Raji (cell line): ENCODE results near the gene DHRSX.

Source experiments
- POLR2A ChIP-seq: IDR thresholded peaks from 2 replicates; pipeline ENCODE4 v1.6.1; 2011; ENCODE audit warnings: low read depth, low read length, control low read depth; ENCODE audit not compliant: insufficient read depth

DHRSX gene

DNA sequence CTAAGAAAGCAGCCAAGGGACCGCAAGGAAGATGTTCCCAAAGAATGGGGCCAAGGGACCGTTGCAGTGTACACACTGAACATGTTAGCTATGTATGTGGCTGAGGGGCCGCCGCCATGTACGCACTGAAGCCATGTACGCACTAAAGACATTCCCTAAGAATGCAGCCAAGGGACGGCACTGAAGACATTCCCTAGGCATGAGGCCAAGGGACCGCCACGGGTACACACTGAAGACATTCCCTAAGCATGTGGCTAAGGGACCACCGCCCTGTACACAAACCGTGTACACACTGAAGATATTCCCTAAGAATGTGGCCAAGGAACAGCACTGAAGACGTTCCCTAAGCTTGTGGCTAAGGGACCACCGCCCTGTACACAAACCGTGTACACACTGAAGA lies 54.0 kb downstream of the DHRSX start:
- TF ChIP-seq POLR2A: no peak

DNA sequence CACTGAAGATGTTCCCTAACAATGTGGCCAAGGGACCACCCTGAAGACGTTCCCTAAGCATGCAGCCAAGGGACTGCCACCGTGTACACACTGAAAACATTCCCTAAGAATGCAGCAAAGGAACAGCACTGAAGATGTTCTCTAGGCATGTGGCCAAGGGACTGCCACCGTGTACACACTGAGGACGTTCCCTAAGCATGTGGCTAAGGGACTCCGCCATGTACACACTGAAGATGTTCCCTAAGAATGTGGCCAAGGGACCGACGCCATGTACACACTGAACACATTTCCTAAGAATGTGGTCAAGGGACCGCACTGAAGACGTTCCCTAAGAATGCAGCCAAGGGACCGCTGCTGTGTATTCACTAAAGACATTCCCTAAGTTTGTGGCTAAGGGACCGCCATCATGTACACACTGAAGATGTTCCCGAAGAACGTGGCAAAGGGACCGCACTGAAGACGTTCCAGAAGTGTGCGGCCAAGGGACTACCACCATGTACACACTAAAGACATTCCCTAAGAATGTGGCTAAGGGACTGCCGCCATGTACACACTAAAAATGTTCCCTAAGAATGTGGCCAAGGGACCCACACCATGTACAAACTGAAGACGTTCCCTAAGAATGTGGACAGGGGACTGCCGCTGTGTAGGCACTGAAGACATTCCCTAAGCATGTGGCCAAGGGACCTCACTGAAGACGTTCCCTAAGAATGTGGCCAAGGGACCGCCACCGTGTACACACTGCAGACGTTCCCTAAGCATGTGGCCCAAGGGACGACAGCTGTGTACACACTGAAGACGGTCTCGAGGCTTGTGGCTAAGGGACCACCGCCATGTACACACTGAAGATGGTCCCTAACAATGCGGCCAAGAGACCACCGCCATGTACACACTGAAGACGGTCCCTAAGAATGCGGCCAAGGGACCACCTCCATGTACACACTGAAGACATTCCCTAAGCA lies 54.8 kb downstream of the DHRSX start:
- TF ChIP-seq POLR2A: no peak

DNA sequence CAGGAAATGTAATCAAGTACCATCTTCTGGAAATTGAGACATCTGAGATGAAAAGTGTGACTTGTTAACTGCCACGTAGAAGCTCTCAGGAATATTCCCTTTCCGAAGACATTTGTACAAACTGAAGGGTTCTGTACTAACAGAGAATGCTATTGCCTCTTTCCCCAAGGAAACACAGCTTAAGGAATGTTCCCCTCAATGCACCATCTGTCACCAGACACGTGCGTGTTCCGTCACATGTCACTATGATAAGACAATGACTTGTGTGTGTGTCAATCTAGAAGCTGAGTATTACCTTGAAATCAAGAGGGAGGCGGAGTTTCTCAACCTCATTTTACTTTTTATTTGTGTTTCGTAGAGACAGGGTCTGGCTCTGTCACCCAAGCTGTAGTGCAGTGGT lies 58.1 kb downstream of the DHRSX start:
- TF ChIP-seq POLR2A: no peak

DNA sequence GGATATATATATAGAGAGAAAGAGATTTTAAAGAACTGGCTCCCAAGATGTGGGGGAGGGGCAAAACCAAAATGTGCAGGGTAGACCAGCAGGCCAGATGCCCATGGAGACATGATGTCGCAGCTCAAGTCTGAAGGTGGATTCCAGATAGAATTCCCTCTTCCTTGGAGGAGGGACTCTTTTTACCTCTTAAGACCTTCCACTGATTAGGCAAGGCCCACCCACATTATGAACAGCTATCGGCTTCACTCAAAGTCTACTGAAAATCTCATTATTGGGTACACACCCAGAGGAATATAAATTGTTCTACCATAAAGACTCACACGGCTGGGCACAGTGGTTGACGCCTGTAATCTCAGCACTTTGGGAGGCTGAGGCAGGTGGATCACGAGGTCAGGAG lies 59.3 kb downstream of the DHRSX start:
- TF ChIP-seq POLR2A: no peak

DNA sequence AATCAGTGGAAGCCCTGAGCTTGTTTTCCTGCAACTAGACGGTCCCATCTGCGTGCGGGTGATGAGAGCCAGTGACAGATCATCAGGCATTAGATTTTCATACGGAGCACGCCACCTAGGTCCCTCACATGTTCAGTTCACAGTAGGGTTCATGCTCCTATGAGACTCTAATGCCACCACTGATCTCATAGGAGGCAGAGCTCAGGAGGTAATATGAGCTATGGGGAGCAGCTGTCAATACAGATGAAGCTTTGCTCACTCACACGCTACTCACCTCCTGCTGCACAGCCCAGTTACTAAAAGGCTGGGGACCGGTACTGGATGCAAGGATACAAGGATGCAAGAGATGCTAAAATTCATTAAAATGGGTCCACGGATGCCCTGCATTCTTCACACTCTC lies 61.2 kb downstream of the DHRSX start:
- TF ChIP-seq POLR2A: no peak

DNA sequence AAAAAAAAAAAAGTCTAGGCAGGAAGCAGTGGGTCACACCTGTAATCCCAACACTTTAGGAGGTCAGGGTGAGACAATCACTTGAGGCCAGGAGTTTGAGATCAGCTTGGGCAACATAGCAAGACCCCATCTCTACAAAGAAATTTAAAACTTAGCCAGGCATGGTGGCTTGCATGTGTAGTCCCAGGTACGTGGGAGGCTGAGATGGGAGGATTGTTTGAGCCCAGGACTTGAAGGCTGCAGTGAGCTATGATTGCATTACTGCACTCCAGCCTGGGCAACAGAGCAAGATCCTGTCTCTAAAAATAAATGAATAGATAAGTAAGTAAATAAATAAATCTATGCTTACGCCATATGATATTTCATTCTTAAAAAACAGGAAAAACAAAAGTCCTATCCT lies 65.3 kb downstream of the DHRSX start:
- no peak for TF ChIP-seq POLR2A

DNA sequence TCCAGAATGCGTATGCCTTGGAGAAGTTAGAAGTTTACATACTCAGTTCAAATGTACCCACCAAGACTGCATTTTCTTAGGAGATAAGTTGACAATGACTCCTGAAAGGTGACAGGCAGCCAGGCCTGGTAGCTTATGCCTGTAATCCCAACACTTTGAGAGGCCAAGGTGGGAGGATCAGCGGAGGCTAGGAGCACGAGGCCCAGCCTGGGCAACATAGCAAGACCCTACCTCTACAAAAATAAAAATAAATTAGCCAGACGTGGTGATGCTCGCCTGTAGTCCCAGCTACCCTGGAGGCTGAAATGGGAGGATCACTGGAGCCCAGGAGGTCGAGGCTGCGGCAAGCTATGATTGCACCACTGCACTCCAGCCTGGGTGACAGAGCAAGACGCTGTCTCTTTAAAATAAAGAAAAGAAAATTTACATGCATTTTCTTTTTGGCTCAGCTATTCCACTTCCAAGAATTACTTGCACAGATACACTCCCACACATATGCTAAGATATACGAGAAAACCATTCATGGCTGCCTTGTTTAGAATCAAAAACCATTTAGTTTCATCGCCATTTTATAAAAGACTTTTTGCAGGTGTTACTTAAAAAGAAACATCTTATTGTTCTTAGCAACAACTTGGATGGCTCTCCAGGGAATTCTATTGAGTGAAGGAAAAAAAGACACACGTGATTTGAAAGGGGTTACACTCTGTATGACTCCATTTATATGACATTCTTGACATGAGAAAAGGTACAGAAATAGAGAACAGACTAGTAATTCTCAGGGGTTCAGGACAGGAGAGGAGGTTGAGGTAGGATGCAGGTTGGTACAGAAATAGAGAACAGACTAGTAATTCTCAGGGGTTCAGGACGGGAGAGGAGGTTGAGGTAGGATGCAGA lies 66.3 kb downstream of the DHRSX start:
- TF ChIP-seq POLR2A: no peak

DNA sequence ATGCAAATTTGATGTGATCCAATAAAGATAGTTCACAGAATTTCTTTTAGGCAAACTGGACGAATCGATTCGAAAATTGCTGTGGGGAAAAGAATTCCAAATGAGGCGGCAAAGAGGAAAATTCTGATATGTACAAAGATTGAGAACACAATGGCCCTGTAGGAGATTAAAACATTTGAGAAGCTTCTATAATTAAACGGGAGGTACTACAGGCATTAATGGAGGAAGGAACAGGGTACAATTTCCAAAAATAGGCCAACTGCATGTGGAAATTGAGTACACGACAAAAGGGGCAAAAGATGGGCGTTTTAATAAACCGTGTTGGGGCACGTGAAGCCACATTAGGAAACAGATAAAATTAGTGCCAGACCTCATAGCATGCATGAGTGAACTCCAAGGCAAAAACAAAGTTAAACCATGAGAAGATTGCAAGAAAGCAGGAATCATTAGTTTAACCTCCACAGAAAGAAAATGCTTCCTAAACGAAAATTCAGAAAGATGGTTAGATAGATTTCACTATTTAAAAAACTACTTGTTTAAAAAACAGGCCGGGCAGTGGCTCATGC lies 68.4 kb downstream of the DHRSX start:
- no peak for TF ChIP-seq POLR2A

DNA sequence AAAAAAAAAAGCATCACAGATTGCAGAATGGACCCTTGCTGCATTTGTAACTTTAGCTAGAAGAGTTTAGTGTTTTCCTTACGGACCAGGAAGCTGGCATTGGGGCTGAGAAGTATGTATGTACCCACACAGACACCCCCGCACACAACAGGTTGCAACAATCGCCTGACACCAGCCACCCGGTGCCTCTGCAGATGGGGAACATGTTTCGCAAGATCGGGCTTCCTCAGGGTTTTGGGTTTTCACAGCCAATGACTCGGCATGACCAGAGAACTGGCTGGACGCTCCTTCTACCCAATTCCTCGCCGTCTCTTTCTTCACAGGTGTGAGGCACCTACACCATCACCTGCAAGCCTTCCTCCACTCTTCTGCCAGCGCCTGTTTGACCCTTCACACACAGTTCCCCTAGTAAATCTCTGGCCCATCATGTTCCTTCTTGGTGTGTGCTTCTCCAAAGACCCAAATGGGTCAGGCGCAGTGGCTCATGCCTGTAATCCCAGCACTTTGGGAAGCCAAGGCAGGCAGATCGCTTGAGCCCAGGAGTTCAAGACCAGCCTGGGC lies 70.4 kb downstream of the DHRSX start:
- no peak for TF ChIP-seq POLR2A

DNA sequence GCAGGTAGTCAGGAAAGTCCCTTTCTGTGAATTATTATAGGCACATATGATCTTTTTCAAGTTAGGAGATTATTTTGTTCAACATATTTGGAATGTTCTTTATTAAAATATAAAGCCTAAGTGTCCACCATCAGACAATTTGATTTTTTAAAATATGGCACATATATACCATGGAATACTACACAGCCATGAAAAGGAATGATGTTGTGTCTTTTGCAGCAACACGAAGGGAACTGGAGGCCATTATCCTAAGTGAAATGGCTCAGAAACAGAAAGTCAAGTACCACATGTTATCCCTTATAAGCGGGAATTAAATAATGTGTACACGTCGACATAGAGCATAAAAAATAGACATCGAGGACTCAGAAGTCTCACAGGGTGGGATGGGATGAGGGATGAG lies 73.0 kb downstream of the DHRSX start:
- no peak for TF ChIP-seq POLR2A

DNA sequence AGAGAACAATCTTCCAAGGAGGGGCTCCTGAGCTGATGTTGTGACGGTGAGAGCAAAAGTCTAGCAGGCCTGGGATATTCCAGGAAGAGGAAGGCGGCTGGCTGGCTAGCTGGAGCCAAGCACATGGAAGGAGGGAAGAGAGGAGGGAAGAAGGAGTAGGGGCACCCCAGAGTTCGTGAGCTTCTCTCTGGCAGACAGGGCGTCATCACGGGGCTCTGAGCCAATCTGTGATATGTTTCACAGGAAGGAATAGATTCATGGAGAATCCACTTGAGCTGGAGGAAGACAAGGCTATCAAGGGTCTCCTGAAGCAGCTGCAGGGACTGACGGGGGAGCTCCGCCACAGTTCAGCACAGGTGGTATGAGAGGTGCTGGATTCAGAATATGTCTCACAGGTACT lies 73.6 kb downstream of the DHRSX start:
- TF ChIP-seq POLR2A: no peak

DNA sequence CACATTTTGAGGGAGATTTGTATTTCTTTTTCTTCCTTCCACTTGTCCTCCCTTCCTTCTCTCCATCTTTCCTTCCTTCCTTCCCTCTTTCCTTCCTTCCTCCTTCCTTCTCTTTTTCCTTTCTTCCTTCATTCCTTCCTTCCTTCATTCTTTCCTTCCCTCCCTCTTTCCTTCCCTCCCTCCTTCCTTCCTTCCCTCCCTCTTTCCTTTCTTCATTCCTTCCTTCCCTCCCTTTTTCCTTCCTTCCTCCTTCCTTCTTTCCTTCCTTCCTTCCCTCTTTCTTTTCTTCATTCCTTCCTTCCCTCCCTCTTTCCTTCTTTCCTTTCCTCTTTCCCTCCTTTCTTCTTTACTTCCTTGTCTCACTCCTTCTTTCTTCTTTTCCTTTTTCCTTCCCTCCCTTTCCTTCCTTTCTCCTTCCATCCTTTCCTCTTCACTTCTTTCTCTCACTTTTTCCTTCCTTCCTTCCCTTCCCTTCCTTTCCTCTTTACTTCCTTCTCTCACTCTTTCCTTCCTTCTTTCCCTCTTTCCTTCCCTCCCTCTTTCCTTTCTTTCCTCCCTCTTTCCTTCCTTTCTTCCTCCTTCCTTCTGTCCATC lies 74.4 kb downstream of the DHRSX start:
- TF ChIP-seq POLR2A: no peak

DNA sequence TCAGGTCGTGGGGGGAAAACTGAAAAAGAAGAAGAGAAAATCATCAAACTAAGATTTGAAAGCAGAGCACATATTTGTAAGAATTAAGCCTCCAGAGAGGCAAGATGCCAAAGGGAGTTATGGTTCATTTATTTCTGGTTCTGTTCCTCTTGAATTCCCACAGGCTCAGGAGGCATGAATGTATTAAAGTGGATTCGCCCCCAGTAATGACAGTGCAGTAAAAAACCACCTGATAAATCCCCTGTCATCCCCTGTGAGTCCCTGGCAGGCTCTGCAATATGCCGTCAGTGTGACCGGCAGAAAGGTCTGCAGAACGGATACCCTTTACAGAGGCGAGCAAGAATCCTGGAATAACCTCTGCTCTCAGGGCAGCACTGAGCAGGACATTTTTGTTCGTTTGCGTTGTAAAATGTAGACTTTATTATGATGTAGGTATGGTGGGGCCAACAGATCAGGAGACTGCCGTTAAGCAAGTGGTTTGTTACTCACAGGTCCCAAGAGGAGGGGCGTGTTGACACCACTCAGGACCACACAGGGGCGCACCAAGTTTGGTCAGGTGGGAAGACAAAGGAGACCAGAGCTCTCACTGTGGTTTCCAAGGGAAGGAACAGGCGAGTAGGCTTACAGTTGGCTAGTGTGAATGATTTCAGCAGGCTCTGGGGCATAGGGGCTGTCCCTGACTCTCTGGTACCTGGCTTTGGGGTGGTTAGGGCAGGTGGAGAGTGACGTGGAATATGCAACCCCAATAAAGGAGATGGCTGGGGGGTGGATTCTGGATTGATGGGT lies 75.3 kb downstream of the DHRSX start:
- no peak for TF ChIP-seq POLR2A

DNA sequence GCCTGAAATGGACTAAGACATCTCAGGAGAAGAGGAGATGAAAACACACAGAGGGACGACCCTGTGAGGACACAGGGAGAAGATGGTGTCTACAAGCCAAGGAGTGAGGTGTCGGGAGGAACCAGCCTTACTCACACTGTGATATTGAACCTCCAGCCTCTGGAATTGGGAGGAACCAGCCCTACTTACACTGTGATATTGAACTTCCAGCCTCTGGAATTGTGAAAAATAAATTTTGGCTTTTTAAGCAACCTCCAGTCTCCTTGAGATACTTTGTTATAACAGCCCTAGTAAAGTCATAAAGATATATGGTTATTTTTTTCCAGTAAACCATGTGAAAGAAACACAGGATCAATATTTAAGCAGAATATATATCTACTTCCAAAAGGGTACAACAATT lies 76.5 kb downstream of the DHRSX start:
- no peak for TF ChIP-seq POLR2A

DNA sequence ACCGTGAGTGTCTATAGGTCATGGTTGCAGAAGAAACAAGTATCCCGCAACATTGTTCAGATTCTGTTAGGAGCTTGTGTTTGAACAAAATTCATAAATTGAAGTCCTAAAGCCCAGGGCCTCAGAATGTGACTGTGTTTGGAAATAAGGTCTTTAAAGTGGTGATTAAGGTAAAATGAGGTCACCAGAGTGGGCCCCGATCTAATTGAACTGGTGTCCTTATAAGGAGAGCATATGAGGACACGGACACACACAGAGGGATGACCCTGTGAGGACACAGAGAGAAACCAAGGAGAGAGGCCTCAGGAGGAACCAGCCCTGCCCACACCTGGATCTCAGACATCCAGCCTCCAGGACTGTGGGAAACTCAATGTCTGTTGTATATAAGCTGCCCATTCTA lies 76.9 kb downstream of the DHRSX start:
- TF ChIP-seq POLR2A: no peak

DNA sequence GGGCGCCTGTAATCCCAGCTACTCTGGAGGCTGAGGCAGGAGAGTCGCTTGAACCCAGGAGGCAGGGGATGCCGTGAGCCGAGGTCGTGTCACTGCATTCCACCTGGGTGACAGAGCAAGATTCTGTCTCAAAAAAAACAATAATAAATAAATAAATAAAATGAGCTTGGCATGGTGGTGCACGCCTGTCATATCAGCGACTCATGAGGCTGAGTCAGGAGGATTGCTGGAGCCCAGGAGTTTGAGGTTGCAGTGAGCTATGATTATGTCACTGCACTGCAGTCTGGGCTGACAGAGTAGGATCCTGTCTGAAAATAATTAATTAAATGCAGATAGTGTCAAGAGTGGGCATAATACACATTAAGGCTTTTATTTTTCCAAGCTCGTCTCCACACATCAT lies 77.5 kb downstream of the DHRSX start:
- TF ChIP-seq POLR2A: no peak
